HG03097 (cell line): ENCODE data around the gene DAAM2.

Source experiments
- ATAC-seq: cut with Tn5 transposase; IDR thresholded peaks from one replicate; pipeline ENCODE4 v1.9.1; 2021; ENCODE audit not compliant: unreplicated experiment, low FRiP score

The DAAM2 gene

DNA sequence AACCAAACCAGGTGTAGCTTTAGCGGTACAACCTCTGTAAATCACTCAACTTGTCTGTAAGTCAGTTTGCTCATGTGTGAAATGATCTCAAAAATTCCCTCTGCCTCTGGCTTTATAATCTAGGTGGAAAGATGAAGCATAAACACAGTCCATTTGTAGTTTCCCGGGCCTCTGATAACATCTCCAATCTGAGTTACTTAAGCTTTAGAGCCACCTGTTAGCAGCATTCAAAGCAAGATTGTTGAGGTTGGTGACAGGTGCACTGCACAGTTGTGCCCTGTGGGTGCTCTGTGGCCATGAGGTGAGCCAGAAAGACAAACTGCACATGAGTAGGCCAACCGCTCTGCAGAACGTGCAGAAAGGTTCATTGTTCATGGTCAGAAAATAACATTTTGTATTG is 88.4 kb downstream of the DAAM2 start:
- no peak for ATAC-seq

DNA sequence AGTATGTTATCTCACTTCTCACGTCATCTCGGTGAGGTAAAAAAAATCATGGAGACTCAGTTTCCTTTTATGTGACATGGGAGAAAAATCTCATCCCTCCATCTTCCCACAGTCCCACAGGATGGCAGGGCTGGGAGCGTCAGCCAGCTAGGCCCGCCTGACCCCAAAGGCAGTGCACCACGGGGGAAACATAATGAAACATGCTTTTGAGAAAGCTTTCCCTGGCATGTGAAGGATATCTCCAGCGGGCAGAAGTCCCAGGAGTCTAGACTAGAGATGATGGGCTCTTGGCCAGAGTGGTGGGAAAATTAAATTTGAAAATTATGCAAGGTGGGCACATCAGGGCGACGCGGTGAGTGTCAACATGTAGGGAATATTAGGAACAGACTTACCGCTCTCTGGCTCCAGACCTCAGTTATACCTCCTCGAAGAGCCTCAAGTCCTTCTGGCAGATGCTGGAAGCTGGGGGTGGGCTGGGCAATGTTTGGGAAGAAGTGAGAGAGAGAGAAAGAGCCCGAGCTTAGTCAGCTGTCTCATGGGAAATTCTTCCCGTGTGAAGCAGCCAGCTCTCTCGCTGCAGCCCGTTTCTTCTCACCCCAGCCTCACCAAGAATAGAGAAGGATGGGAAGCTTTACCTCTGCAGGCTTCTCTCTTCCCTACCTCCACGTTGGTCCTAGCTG is 89.8 kb downstream of the DAAM2 start:
- no peak for ATAC-seq

DNA sequence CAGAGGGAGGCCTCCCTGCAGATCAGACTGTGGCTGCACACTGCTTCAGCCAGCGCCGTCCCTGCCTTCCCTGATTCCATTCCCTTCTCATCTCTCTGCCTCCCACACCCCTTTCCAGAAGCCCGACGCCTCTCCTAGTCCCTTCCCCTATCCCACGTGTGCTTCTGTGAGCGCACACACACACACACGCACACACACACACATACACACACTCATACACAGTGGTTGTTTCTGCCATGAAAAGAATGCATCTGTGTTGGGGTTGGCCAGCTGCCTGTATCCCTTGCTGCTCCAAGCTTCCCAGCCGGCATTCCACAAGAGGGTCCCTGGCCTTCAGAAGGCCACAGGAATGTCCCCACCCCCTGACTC is 90.3 kb downstream of the DAAM2 start:
- ATAC-seq, result no peak

DNA sequence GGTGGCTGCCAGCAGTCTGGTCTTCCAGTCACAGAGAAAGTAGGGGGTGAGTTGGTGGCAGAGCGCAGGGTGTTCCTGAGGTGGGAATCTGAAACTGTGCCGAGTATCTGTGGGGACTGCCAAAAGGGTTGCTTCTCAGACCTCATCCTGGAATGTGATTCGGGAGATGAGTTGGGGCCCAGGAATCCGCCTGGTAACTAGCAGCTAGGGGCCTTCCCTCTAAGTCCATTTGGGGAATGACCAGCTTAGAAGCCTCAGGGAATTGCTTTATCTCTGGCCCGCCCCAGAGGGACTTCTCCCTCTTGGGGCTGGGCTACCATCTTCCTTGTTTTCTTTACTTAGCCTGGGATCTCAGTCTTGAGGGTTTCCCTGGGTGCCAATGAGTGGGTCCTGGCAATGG is 92.5 kb downstream of the DAAM2 start:
- no peak for ATAC-seq

DNA sequence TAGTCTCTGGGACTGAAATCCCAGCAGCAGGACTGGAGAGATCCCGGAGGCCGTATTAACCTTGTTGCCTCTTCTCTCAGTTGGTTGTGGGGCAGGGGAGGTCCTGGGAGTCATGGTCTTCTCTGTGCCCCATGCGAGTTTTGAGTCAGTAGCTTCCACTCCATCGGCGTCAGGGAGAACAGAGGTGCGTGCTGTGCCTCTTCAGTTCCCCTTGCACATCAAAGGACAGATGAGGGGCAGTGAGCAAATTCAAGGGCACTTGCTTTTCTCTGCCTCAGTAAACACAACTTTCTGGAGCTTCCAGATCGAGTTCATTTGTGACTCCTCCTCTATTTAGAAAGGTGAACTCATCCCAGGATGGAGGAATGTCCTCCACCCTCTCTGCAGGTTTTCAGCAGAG is 93.5 kb downstream of the DAAM2 start:
- no peak for ATAC-seq

DNA sequence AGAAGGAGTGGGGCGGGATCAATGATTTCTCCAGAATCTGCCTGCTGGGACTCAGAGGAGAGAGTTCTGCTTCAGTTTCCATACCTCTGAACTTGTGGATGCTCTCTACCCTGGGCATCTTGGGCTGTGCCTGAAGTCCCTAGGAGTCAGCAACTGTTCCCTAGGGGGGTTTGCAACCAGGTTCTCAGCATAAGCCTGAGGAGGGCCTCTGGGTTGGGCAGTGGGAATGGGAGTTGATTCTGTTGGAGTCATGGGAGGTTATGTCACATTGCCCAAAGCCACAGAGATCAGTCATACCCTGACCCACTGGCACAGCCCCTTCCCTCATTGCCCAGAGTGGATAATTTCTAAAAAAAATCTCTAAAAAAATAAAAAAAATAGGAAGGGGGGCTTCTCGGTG is 94.7 kb downstream of the DAAM2 start:
- no peak for ATAC-seq

DNA sequence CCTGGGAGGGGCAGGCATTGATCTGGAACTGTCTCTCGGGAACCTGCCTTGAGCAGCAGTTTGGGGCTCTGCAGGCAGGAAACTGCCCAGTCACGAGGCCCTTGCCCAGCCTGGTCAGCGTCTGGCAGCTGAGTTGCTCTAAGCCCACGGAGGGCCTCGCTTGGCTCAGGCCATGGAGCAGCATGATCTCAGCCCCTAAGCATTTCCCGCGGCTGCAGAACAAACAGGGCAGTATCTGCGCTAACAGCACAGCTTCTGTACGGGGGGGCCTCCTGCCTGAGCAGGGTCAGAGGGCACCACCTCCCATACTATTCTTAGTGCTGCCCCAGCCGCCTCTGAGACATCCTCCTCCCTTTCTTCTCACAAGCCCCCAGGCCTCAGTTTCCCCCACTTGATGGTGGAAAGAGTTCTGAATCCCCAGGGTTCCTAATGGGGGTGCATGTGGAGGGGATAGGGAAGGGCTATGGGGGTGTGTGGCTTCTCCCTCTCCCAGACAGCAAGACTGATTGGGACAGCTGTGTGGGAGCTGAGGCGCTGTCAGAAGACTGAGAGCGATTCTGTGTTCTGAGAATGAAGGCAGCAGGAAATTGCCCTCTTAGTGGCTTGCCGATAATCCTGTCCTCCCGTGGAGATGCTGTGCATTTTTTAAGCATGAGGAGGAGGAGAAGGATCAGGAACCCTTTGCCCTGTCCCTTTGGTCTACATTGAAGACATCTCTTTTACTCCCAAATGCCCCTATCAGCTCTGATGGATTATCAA is 95.7 kb downstream of the DAAM2 start:
- no peak for ATAC-seq

DNA sequence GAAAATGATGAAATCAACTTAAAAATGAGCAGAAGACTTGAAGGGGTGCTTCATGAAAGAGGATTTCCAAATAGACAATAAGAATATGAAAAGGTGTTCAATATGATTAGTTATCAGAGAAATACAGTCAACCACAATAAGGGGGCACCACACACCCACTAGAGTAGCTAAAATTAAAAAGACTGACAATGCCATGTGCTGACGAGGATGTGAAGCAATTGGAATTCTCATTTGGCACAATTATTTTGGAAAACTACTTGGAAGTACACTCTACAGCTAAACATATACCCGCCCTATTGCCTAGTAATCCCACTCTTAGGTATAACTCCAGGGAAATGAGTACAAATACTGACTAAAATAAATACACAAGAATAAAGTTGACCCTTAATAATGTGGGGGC is 97.1 kb downstream of the DAAM2 start:
- ATAC-seq, result no peak

DNA sequence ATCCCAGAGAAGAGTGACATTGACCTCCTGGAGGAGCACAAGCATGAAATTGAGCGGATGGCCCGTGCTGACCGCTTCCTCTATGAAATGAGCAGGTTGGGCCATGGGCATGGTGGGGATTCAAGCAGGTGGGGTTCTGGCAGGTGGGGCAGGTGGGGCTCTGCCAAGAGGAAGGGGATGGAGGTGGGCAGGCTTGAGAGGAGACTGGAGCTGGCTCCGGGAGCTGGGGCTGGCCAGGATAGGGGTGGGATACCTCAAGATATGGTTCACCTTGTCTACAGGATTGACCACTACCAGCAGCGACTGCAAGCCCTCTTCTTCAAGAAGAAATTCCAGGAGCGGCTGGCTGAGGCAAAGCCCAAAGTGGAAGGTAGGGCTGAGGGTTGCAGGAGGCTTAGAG is 99.2 kb downstream of the DAAM2 start:
- no peak for ATAC-seq

DNA sequence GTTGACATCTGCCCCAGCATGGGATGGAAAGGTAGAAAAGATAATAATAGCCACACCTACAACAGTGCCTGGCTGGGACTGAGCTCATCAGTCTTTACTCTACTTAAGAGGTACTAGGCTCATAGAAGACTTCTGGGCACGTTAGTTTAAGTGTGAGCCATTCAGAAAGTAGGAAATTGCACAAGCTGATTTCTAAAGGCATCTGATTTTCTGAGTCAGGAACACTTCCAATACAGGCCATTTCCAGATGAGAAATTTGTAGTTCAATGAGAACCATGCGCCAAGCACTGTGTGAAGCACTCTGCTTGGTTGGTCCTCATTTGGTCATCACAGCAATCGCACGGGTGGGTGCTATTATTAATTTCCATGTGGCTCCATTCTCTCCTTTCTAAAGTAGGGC is 99.8 kb downstream of the DAAM2 start:
- ATAC-seq, result no peak

DNA sequence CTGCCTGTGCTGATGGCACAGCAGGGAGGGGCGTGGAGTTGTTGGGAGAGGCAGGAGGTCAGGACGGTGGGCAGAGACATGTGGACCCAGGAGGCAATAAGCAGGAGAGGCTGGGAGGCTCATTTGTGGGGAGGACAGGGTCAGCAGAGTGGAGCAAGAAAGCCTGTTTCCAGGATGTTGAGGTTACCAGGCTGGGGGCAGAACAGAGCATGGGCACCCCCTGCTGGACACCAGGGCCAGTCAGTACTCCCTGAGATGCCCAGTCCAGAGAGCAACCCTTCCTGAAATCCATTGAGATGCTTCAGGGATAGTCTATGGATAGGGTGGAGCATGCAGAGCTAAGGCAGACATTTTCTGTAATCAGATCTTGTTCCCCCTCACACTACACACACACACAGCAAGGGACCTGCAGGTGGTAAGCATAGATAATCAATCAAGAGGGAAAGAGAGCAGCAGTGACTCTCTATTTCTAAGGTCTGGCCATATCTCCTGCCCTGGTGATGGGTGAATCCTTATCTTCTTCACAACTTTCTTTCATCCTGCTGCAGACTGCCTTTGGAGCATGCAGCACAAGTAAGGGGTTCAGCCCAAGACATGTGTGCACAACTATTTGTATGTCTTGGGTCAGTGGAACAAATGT is 100.4 kb downstream of the DAAM2 start:
- no peak for ATAC-seq

DNA sequence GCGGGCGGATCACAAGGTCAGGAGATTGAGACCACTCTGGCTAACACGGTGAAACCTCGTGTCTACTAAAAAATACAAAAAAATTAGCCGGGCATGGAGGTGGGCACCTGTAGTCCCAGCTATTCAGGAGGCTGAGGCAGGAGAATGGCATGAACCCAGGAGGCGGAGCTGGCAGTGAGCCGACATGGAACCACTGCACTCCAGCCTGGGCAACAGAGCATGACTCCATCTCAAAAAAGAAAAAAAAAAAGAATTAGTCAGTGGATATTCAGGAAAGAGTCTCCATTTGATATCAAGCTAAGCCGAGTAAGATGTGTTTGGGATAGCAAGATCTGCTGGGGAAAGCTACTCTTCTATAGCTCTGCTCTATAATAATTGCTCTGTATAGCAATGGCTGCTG is 101.1 kb downstream of the DAAM2 start:
- no peak for ATAC-seq

DNA sequence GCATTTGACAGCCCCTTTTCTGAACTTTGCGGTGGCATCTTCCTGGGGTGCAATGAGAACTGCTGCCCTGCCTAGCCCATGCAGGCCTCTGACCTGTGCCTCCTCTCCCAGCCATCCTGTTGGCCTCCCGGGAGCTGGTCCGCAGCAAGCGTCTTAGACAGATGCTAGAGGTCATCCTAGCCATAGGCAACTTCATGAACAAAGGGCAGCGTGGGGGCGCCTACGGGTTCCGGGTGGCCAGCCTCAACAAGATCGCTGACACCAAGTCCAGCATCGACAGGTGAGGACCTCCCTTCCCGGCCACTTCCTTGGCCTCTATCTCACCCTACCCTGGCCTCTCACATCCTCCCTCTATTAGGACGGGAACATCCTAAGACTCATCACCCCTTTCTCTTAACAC is 104.5 kb downstream of the DAAM2 start:
- no peak for ATAC-seq

DNA sequence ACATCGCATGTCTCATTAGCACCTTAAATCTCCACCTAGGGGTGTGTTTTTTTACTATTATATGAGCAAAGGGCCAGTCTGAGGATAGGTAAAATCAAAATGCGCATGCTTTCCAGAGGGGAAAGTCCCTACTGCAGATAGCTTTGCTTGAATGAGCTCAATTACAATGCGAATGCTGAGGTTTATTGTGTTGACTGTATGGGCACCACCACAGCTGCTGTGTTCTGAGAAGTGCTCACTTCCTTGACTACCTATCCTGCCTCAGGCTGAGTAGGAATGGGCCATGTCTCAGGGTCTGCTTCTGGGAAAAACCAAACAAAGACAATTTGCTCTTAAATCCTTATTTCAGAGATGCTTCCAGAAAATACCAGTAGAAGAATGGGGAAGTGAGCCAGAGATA is 105.5 kb downstream of the DAAM2 start:
- no peak for ATAC-seq

DNA sequence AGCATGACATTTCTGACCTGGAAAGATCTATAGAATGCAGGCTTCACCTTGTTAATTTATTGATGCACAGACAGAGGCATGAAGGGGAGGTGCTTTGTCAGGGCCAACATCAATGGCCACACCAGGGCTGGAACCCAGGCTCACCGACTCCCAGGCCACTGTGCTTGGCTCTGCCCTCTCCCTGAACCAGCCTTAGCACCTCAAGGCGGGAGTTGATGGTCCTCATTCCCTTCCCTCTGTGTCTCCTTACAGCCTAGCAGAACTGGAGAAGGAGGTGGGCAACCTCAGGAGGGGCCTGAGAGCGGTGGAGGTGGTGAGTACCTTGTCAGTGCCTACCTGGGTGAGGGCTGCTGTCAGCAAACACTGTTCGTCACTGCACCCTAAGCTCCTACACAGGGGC is 106.4 kb downstream of the DAAM2 start:
- no peak for ATAC-seq

DNA sequence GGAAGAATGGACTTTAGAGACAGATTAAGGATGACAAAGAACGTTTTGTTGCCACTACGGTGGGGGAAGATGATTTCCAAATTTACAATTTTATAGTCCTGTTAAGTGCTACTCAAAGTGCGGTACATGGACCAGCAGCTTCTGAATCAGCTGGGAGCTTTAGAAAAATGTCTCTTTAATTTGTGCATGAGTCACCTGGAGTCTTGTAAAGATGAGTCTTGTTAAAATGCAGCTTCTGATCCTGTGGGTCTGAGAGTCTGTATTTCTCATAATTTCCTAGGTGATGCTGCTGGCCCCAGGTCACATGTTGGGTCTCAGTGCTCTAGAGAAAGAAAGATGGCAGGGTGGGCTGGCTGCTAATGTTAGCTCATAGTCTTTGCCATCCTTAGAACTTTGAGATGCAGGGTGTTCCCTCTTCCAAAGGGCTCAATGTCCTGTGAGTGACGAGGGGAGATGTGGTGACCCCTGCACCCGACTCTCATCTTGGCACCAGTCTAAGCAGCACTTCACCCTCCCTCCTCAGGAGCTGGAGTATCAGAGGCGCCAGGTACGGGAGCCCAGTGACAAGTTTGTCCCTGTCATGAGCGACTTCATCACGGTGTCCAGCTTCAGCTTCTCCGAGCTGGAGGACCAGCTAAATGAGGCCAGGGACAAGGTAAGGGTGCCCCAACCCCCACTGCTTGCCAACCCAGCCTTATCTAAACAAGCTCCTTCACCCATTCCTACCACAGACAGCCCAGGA is 107.5 kb downstream of the DAAM2 start:
- ATAC-seq, result no peak

DNA sequence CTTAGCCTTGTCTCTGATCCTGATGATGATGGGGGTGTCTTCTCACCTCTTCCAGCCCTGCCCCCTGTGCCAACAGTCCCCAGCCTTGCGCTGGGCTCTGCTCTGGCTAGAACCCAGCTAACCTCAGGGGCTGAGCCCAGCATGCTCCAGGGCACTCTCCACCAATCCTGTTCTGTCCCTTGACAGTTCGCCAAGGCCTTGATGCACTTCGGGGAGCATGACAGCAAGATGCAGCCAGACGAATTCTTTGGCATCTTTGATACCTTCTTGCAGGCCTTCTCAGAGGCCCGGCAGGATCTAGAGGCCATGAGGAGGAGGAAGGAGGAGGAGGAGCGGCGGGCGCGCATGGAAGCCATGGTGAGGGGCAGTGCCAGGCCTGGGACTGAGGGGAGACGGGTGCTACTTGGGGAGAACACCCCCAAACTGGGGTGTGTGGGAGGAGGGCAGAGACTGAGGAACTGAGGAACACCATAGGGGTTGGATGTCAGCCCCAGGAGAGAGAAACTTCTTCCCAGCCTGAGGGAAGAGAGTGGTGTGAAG is 109.0 kb downstream of the DAAM2 start:
- ATAC-seq, result no peak

DNA sequence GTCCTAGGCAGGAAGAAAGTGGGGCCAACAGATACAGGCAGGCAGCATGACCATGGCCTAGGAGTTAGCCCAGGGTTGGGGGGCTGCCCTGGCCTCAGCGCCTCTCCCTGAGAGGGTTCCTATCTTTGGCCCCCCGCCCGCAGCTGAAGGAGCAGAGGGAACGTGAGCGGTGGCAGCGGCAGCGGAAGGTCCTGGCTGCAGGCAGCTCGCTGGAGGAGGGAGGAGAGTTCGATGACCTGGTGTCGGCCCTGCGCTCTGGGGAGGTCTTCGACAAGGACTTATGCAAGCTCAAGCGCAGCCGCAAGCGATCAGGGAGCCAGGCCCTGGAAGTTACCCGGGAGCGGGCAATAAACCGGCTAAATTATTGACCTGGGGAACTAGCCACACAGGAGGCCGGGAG is 109.5 kb downstream of the DAAM2 start:
- no peak for ATAC-seq

DNA sequence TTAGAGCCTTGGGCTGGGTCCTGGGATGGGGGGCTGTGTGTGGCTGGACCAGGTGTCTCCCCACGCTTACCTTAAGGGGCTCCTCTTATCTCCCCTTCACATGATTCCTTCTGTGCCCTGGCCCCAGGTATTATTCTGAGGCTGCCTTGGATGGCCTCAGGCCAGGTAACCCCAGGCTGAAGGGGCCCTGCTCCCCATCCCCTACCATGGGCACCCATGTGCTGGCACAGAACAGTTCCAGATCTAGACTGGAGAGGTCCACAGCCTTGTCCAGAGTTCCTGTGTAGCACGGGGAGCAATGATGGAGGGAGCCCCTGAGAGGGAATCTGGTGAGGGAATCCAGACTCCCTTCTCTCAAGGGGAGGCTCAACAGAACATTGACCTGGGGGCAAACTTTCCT is 110.0 kb downstream of the DAAM2 start:
- no peak for ATAC-seq

DNA sequence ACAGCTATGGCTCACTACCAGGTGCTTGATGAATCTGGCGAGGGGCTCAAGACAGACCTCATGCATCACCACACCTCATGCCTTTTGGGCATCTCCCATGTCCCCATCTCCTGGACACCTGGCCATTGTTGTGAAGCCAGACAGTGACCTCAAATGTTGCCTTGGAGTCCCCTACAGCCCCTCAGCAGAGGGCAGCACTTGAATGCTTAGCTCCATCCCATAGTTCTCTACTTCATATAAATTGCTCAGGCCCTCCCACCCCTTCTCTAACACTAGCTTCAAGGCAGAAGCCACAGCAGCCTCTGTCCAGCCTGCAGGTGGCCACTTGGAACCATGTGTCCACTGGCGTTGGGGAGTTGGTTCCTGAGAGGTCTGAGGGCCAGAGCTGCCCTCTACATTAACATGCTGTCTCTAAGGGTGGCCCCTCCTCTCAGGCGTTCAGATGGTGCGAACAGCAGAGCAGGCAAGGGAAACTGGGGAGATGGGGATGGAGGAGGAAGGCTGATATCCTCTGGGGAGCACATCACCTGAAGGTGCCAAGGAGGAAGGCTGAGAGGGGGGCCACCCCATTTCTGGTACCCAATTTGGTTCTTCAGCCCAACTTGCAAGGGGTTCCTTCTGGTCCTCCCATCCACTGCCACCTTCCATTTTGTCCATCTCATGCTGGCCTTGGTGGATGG is 110.8 kb downstream of the DAAM2 start:
- ATAC-seq, result no peak

DNA sequence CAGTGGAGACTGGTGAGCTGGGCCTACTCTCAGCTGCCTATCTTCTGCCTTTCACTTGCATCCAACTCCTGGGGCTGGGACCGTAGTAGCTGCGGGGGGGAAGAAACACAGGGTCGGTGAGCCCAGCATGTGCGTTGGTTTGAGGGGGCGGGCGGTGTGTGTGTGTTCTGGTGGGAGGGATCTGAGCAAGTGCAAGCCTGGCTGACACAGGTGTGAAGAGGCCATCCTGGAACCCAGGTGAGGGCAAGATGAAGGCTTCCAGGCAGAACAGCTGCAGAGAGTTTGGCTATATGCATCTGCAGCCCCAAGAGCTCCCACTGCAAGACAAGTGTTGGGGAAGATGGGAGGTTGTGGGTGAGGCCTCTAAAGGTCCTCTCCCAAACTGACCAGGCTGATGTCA is 111.5 kb downstream of the DAAM2 start:
- no peak for ATAC-seq
